ENCODE measurements around the gene MYH11. TPM values are rescaled to one million over a fixed set of nuclear protein-coding genes. Genes with fewer than 3 reads are reported as not detected.
"Not testable (repeated sequence)": the region's sequence is repeated elsewhere in the genome, so short reads cannot be mapped to it uniquely, and the experiment has no call there.

MYH11 gene
- polyA plus RNA-seq, 1 donor from 2014 or later: not detected

- no peaks in the 10 kb centered on the region for H3K36me3 ChIP-seq (ENCODE audit: insufficient read depth, low read length)
- no peak overlapping the region for H2AFZ ChIP-seq (ENCODE audit: low read depth, low read length)
- no peaks in the 10 kb centered on the region for H3K9me2 ChIP-seq (ENCODE audit: insufficient read depth, low read length)
- H3K4me2 ChIP-seq (ENCODE audit: low read length): no peak overlapping the region
- H3F3A ChIP-seq (ENCODE audit: insufficient read depth, low read length, poor library complexity, severe bottlenecking): no peaks in the 10 kb centered on the region
- no peaks in the 10 kb centered on the region for H3K79me2 ChIP-seq (replicated peaks; ENCODE audit: insufficient read depth, low read length)
- no peak overlapping the region for H3K27ac ChIP-seq (ENCODE audit: low read length)
- no peaks in the 10 kb centered on the region for H3K9me3 ChIP-seq (ENCODE audit: low read length)
- no peaks in the 10 kb centered on the region for H3K27me3 ChIP-seq (ENCODE audit: insufficient read depth, low read depth, low read length)
- H3K9ac ChIP-seq (ENCODE audit: low read length): no peak overlapping the region
- no peaks in the 10 kb centered on the region for H4K20me1 ChIP-seq (ENCODE audit: insufficient read depth)
- no peak for TF ChIP-seq SMC3 (conservative IDR thresholded peaks at IDR 0.05; ENCODE audit: poor library complexity)
- no peak for TF ChIP-seq EP300 (conservative IDR thresholded peaks at IDR 0.05; ENCODE audit: poor library complexity, severe bottlenecking)
- TF ChIP-seq POLR2AphosphoS5 (IDR thresholded peaks at IDR 0.05): no peak
- TF ChIP-seq TAF1 (IDR thresholded peaks at IDR 0.05; ENCODE audit: low read depth): no peak
- TF ChIP-seq EZH2 (IDR thresholded peaks at IDR 0.05; ENCODE audit: borderline replicate concordance, insufficient read depth, low read length, poor library complexity, severe bottlenecking): no peak
- no peak for TF ChIP-seq CTCF (IDR thresholded peaks at IDR 0.05; ENCODE audit: poor library complexity, severe bottlenecking)
- TF ChIP-seq MXI1 (conservative IDR thresholded peaks at IDR 0.05; ENCODE audit: poor library complexity, severe bottlenecking): no peak
- no peak for TF ChIP-seq REST (IDR thresholded peaks at IDR 0.05; ENCODE audit: borderline replicate concordance)
- TF ChIP-seq RAD21 (conservative IDR thresholded peaks at IDR 0.05): no peak
- H3K4me3 ChIP-seq (ENCODE audit: low read length): no peak overlapping the region
These were observed 64.3 kb downstream of the MYH11 start for GRCh38 chr16:15792563-15792971.

- Histone ChIP-seq H3F3A (ENCODE audit: insufficient read depth, low read length, poor library complexity, severe bottlenecking) (no peaks in the 10 kb centered on the region), H3K79me2 (replicated peaks; ENCODE audit: insufficient read depth, low read length) (no peaks in the 10 kb centered on the region), H2AFZ (ENCODE audit: low read depth, low read length) (no peak overlapping the region), H4K20me1 (ENCODE audit: insufficient read depth) (no peaks in the 10 kb centered on the region), H3K9me2 (ENCODE audit: insufficient read depth, low read length) (no peaks in the 10 kb centered on the region), H3K9me3 (ENCODE audit: low read length) (no peaks in the 10 kb centered on the region), H3K27ac (ENCODE audit: low read length) (no peak overlapping the region), H3K27me3 (ENCODE audit: insufficient read depth, low read depth, low read length) (no peaks in the 10 kb centered on the region), H3K4me3 (ENCODE audit: low read length) (no peak overlapping the region), H3K4me2 (ENCODE audit: low read length) (no peak overlapping the region), H3K9ac (ENCODE audit: low read length) (no peak overlapping the region), H3K36me3 (ENCODE audit: insufficient read depth, low read length) (no peaks in the 10 kb centered on the region)
- TF ChIP-seq EP300 (conservative IDR thresholded peaks at IDR 0.05; ENCODE audit: poor library complexity, severe bottlenecking) (no peak), POLR2AphosphoS5 (IDR thresholded peaks at IDR 0.05) (no peak), CTCF (IDR thresholded peaks at IDR 0.05; ENCODE audit: poor library complexity, severe bottlenecking) (no peak), TAF1 (IDR thresholded peaks at IDR 0.05; ENCODE audit: low read depth) (no peak), REST (IDR thresholded peaks at IDR 0.05; ENCODE audit: borderline replicate concordance) (no peak)
These were observed 66.4 kb downstream of the MYH11 start for GRCh38 chr16:15790458-15790857.

- not testable (repeated sequence) for H3K4me2 ChIP-seq (ENCODE audit: low read length); H3K9me3 ChIP-seq (ENCODE audit: low read length); H3F3A ChIP-seq (ENCODE audit: insufficient read depth, low read length, poor library complexity, severe bottlenecking); H3K9me2 ChIP-seq (ENCODE audit: insufficient read depth, low read length); H3K27ac ChIP-seq (ENCODE audit: low read length); H3K79me2 ChIP-seq (replicated peaks; ENCODE audit: insufficient read depth, low read length); H4K20me1 ChIP-seq (ENCODE audit: insufficient read depth); H2AFZ ChIP-seq (ENCODE audit: low read depth, low read length); H3K36me3 ChIP-seq (ENCODE audit: insufficient read depth, low read length); H3K9ac ChIP-seq (ENCODE audit: low read length); H3K27me3 ChIP-seq (ENCODE audit: insufficient read depth, low read depth, low read length); H3K4me3 ChIP-seq (ENCODE audit: low read length)
These were observed 67.0 kb downstream of the MYH11 start for GRCh38 chr16:15789816-15790215.

All from neural cell (in vitro differentiated cells).